ENCODE data around the gene ACVR1.
A peak's percentile ranks its signal among the peaks of the same experiment; 100 is the strongest.

ACVR1 gene

DNA sequence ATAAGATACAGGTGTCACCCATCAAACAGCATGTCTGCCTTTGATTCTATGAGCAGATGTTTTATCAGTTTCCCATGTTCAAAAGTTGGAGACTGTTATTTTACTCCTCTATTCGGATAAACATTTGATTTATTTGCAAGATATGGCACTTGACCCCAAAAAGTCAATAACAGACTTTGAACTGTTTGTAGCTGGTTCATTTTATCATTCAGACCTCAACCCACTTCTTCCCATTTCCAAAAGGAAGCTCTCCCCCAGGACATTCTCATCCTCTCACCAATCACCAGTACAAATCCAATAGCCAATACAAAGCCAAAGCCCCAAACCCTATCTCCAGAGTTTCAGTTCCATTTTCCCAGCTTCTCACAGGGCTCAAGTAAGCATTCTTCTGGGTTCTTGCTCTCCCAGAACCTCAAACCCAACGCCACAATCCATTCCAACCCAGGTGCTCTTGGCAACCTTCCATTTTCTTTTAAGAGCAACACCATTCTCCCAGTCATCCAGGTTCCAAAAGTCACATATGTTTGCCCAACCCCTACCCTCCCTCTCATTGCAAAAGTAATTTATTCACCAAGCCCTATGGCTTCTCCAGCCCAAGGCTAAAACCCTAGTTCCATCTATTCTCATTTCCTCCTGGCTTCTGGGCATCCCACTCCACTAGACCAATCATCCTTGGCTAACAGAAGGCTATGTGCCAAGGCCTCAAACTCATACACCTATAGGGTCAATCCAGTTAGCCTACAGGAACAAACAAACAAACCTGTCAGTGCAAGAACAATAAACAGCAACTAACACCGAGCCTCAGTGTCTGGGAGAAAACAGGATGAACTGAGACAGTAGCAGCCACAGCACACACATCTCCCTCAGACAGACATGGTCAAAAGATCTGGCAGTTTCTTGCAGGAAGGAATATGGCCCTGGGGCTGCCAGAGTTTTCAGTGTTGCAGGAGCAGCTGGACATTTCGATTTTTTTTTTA is 9.2 kb downstream of the ACVR1 start:
- in situ Hi-C loops (cut with MboI; ENCODE audit: low pct_unique_long_range_greater_than_20kb, low sequenced_read_pairs), result no loop called here
- DNase-seq, result no peak

DNA sequence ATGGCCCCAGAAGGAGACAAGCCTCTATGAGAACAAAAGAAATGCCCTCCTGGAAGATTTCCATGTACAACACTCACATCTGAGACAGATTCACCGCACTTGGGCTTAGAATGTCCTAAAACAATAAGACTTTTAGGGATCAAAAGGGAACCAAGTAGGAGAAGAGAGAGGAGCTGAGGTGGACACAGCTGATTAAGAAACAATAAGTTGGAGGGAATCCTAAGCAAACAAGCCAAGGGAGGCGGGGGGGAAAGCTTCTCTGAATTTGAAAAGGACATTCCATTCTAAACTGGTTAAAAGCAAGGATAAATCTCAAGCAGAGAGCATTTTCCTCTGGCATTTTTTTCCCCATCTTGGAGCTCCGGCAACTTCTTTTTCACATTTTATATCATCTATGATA is 9.9 kb downstream of the ACVR1 start:
- in situ Hi-C loops (cut with MboI; ENCODE audit: low pct_unique_long_range_greater_than_20kb, low sequenced_read_pairs), result no loop called here
- no peak for DNase-seq

DNA sequence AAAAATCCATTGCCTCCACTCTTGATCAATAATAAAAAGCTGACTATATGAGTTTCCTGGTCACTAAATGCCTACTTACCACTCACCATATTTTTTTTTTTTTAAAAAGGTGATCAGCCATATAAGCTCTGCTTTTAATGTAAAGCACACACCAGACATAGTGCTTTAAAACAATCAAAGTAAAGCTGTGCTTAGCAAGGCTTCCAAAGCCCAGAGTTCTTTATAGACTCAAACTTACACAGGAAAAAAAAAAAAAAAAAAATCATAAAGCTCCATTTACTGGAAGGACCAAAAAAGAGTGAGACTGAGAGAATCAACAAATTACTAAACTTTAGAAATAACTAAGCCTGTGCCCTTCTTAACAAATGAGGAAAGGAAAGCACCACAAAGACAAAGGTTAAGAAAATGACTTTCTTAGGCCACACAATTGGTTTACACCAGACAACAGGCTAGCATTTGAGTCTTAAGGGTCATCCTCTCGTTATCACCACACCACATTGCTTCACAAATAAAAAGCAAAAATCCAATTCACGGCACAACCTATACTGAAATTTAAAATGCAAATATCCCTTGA is 11.2 kb downstream of the ACVR1 start:
- in situ Hi-C loops (cut with MboI; ENCODE audit: low pct_unique_long_range_greater_than_20kb, low sequenced_read_pairs), result no loop called here
- no peak for DNase-seq

DNA sequence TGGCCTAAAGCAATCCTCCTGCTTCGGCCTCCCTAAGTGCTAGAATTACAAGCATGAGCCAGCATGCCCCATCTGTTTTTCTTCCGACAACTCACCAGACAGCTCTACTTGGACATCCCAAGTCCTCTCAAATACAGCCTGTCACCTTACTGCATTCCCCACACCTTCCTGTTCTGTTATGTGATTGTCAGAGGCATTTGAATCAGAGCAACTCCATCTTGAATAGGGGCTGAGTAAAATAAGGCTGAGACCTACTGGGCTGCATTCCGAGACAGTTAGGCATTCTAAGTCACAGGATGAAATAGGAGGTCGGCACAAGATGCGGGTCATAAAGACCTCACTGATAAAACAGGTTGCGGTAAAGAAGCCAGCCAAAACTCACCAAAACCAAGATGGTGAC is 17.3 kb downstream of the ACVR1 start:
- DNase-seq, result no peak
- in situ Hi-C loops (cut with MboI; ENCODE audit: low pct_unique_long_range_greater_than_20kb, low sequenced_read_pairs), result no loop called here

DNA sequence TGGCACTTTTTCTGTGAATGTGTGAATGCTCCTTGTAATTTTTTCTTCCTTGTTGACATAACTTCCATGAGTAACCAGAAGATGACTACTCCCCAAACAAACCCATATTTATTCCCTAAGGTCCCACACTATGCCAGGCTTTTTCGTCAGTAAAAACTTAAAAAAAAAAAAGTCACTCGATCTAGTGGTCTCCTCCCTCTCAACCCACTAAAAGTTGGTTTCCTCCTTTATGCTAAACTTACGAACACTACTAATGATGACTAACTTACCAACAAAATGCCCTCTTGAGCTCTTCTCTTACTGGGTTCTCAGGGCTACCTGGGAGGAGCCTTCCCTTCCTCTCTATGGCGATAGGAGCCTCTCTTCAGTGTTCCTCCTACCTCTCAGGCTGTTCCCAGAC is 18.2 kb downstream of the ACVR1 start:
- in situ Hi-C loops (cut with MboI; ENCODE audit: low pct_unique_long_range_greater_than_20kb, low sequenced_read_pairs), result no loop called here

DNA sequence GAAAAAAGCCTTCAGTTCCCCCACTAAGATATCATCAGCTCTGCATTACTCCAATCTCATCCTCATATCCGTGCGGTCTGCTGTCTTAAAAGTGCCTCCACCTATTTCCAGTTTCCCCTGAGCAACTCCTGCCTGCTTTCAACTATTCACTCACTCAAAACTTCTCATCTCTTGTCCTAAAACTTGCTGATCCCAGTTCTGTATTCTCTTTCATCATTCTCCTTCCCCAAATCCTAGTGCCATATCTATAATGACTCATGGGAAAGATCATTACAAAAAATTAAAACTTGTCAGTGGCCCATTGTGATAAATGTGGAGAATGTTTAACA is 20.0 kb downstream of the ACVR1 start:
- in situ Hi-C loops (cut with MboI; ENCODE audit: low pct_unique_long_range_greater_than_20kb, low sequenced_read_pairs), result no loop called here
- no peak for DNase-seq

More for the DNA sequence above, 18.2 kb downstream of the ACVR1 start:
- no peak for DNase-seq

DNA sequence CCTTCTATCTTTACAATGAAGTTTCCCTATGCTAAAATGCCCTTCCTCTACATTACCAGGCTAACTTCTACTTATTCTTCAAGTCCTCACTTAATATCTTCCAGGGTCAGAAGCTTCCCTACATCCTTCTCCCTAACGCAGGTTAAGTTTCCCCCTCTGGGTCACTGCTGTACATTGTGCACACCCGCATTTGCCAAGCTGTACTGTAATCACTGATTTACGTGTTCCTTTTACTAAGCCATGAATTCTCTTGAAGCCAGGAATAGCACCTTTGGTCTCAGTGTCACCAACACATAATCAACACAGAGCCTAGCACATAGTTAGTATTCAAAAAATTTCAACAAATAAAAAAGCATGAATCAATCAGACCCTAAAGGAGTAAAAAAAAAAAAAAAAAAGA is 22.3 kb downstream of the ACVR1 start:
- no peak for DNase-seq
- in situ Hi-C loops (cut with MboI; ENCODE audit: low pct_unique_long_range_greater_than_20kb, low sequenced_read_pairs), result no loop called here

DNA sequence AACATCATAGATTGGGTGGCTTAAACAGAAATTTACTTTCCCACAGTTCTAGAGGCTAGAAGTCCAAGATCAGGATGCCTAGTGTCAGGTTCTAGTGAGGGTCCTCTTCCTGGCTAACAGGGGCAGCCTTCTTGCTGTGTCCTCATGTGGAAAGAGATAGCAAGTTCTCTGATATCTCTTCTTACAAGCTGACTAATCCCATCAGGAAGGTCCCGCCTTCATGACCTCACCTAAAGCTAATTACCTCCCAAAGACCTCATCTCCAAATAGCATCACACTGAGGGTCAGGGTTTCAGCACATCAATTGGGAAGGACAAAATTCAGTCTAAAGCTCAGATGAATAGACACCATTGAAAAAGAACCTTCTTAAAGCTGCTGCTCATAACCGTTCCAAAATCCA is 22.9 kb downstream of the ACVR1 start:
- in situ Hi-C loops (cut with MboI; ENCODE audit: low pct_unique_long_range_greater_than_20kb, low sequenced_read_pairs), result no loop called here
- no peak for DNase-seq

DNA sequence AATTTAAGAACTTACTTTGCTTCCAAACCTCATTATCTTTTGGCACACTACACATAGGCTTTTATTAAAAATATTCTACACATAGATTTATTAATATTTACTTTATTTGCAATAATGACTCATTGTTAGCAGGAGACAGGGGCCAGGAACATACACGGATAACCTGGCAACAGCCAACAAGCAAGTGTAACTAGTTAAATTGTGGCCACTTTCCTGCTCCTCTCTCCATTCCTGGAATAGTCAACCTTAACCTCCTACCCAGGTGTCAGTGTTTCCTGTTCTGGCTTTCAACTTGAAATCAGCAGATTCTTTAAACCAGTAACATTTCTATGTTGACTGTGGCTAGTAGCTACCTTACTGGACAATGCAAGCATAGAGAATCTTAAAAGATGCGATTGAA is 26.5 kb downstream of the ACVR1 start:
- no peak for DNase-seq
- in situ Hi-C loops (cut with MboI; ENCODE audit: low pct_unique_long_range_greater_than_20kb, low sequenced_read_pairs), result no loop called here

DNA sequence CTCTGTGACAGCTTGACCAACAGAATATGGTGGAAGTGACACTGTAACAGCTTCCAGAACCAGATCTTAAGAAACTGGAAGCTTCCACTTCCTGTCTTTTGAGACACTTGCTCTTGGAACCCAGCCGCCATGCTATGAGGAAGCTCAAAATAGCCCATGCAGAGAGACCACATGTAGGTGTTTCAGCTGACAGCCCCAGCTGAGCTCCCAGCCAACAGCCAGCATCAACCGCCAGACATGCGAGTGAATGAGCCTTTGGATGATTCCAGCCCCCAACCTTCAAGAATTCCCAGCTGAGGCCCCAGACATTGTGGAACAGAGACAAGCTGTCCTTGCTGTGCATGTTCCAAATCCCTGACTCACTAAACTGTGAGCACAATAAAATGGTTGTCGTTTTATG is 27.9 kb downstream of the ACVR1 start:
- no peak for DNase-seq

DNA sequence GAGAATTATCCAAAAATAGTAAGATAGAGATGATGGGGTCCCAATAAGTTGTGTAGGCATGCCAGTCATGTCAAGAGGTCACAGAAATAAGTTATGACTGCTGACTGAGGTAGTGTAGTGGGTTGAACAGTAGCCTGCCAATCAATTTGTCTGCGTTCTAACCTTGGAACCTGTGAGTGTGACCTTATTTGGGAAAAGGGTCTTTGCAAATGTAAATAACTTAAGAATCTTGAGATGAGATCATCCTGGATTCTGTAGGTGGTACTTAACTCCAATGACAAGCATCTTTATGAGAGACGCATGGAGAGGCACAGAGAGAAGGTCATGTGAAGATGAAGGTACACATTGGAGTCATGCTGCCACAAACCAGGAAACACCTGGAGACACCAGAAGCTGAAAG is 31.0 kb downstream of the ACVR1 start:
- DNase-seq, result no peak
- in situ Hi-C loops (cut with MboI; ENCODE audit: low pct_unique_long_range_greater_than_20kb, low sequenced_read_pairs), result no loop called here

More for the DNA sequence above, 27.9 kb downstream of the ACVR1 start:
- in situ Hi-C loops (cut with MboI; ENCODE audit: low pct_unique_long_range_greater_than_20kb, low sequenced_read_pairs), result no loop called here

DNA sequence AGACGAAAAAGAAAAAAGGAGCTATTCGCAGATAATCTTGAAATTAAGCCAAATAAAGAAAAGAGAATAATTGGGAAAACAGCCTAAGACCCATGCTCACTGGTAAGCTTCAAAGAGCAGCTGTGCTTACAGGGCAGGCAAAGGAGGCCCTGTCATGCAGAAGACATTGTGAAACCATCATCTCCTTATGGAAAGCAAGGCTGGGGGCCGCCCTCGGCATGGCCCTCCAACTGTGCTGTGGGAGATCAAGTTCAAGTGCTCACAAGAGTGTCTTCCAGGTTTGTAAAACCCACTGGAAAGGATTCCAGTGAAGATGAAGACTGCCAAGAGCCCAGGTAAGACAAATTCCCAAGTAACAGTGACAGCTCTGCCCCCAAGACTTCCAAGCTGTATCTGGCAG is 32.2 kb downstream of the ACVR1 start:
- in situ Hi-C loops (cut with MboI; ENCODE audit: low pct_unique_long_range_greater_than_20kb, low sequenced_read_pairs), result no loop called here
- no peak for DNase-seq

DNA sequence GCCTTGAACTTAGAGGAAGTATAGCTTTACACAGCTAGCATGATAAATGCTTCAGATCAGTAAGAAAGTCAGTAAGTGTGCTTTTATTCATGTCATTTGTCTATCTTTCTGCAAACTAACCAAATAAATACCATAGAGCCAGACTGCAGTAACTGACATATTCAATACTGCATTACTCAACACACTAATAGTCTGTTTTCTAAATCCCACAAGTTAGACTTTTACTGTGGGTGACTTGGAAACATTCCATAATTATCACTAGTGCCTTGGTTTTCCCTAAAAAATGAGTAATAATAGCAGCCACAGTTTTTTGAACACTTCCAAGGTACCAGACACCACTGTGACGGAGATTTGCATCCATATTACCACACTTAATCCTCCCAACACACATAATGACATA is 33.0 kb downstream of the ACVR1 start:
- no peak for DNase-seq
- in situ Hi-C loops (cut with MboI; ENCODE audit: low pct_unique_long_range_greater_than_20kb, low sequenced_read_pairs), result no loop called here

DNA sequence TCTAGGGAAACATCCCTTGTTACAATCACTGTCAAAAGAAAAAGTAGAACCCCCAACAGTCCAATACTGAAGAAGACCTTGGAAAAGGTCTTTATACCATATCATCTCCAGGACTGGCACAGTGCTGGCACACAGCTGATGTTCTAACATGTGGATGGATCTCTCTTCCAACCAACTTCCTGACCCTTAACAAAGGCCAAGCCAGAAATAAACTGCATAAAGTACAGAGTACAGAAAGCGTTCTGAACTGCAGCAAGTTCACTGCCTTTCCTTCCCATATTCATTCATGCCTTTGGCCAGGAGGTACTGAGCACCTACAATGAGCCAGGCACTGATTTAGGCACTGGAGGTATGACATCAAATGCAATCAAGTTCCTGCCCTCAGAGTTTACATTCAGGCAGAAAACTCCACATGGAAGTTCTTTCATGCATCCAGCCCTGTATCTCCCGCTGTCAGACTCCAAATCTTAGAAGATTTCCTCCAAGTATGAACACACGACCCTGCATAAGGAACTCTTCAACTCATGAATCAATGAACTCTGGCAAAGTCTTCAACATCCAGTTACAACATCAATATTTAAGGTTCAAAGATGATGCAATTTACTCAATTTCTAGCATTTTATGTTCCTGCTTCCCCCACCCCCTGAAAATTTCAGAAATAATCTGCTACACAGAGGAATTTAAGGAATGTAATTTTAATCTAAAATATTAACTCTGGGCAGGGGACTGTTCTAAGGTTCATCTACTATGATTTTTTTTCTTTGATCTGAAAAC is 33.8 kb downstream of the ACVR1 start:
- DNase-seq, result no peak
- in situ Hi-C loops (cut with MboI; ENCODE audit: low pct_unique_long_range_greater_than_20kb, low sequenced_read_pairs), result no loop called here

DNA sequence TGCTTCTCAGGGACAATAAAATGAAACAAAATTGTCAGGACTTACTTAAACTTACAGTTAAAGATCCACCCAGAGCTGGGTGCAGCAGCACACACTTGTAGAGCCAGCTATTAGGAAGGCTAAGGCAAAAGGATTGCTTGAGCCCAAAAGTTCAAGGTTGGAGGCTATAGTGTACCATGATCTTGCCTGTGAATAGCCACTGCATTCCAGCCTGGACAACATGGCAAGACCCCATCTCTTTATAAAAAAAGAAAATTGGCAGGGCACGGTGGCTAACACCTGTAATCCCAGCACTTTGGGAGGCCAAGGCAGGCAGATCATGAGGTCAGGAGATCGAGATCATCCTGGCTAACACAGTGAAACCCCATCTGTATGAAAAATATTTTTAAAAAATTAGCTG is 34.6 kb downstream of the ACVR1 start:
- in situ Hi-C loops (cut with MboI; ENCODE audit: low pct_unique_long_range_greater_than_20kb, low sequenced_read_pairs), result no loop called here
- DNase-seq, result no peak

DNA sequence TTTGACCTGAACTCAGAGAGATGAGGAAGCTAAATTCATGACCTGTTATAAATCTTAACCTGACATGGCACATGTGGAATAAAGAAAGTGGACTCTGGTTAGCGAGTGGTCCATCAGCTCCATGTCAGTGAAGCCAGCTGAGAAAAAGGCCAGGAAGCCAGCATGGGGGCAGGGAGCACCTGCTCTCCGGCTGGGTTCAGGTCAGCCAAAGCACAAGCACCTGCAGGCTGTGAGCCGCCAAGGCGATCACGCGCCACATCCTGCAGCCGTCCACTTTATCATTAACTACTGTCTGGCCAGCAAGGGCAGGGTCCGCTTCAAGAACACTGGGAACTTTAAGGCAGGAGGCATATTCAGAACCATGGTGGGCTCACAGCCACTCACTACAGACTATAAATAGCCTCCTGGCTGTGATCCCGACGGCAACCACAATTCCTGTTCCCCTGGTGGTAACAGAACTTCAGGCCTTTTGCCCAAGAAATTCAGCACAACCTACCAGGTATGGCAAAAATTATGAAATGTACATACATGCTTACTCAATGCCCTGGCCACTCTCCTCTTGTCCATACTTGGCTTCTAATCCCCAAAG is 35.5 kb downstream of the ACVR1 start:
- peak; percentile 20 for DNase-seq
- in situ Hi-C loops (cut with MboI; ENCODE audit: low pct_unique_long_range_greater_than_20kb, low sequenced_read_pairs), result no loop called here

DNA sequence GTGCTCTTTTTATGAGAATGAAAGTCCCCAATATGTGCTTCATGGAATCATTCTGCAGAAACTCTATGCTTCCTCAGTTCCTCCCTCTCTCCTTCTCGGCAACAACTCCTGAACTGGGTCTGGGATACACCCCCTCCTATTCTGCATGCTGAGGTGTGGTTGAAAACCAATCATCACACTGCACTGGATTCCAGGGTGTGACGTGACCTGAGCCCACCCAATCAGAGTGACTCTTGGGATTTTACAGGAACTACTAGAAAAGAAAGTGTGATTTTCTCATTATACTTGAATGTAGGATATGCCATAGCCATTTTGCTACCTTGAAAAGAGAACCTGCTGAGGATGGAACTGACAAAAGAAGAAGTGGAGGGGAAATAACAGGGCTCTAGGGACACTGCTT is 36.3 kb downstream of the ACVR1 start:
- in situ Hi-C loops (cut with MboI; ENCODE audit: low pct_unique_long_range_greater_than_20kb, low sequenced_read_pairs), result no loop called here
- no peak for DNase-seq

DNA sequence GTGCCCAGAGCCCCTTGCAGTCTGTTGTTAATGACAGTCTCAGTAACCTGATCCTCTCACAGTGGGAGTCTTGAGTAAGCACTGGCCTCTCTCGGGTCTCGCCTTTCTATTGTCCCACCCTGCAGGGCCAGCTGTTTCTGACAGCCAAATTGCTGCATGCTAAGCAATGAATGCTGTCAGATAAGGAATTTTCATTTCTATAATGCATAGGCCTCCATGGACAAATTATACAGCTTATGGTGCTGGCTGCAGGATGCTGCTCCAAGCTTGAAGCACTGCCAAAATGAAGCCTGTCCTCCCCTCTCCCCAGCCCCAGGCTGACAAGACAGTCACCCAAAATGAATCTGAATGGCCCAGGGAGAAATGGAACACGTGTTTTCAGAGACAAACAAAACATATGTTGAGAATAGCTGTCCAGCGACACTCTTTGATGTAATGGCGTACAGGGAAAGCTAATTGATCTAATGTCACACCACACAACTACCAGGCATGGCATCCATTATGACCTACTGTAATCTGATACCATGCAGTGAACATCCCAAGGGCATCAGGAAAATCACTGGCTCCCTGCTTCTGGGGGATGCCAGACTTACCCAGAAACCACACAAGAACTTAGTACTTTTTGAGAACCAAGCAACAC is 36.8 kb downstream of the ACVR1 start:
- in situ Hi-C loops (cut with MboI; ENCODE audit: low pct_unique_long_range_greater_than_20kb, low sequenced_read_pairs), result no loop called here
- peak; percentile 61 for DNase-seq

DNA sequence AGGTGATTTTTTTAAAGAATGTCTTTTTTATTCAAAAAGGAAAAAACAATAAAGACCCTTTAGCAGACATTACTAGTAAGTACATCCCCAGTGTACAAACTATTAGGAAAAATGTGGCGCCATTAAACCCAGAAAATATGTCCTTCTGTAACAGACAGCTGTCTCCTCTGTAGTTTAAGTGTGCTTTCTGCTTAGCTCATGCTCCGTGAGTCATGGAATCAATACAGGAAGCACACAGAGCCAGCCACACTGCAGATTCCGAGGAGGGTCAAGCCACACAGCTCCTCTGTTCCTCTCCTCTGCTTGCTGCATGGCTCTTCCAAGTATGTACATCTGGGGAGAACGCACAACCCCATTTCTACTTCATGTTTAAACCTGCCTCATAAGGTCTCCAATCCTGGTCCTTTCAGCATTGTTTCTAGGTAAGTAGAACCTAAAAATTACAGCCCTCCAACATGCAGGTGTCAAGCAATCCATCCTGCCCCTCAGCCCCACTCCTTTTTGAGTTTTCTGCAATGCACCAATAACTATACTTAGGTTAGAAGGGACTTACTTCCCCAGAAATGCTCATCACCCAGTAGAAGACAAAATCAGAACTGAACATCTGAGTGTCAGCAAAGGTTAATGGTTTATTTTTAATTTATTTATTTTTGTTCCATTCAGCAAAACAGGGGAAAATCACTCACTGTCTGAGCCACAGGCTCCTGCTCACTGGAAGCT is 37.5 kb downstream of the ACVR1 start:
- DNase-seq, result peak; percentile 87
- in situ Hi-C loops (cut with MboI; ENCODE audit: low pct_unique_long_range_greater_than_20kb, low sequenced_read_pairs), result no loop called here

Measured in KBM-7 (cell line).